Gastroesophageal sphincter (tissue), 4 donors: ENCODE measurements around the gene POLR2F. TPM values are rescaled to one million over a fixed set of nuclear protein-coding genes. Genes with fewer than 3 reads are reported as not detected.
A peak's percentile ranks its signal among the peaks of the same experiment; 100 is the strongest.

Source experiments
- ATAC-seq: fragments of 150-250 bp; one replicate; pipeline ENCODE4 v1.9.1; 2016; ENCODE audit warnings: mild to moderate bottlenecking, moderate library complexity
- H3K27ac ChIP-seq, 4 donors: fragments of 200-600 bp; sonication (generic) in 3 of 4; 1 replicate in 3 of 4; 2 replicates in 1 of 4; pipeline ENCODE4 v1.5.1; 2016 to 2019
- H3K27me3 ChIP-seq: fragments of 200-600 bp; sonication (generic); one replicate; pipeline ENCODE4 v1.5.1; 2019
- H3K36me3 ChIP-seq, 2 donors: fragments of 200-600 bp; sonication (generic); one replicate each; pipeline ENCODE4 v1.5.1; 2019; ENCODE audit warnings: control low read depth in 1 of 2
- H3K4me1 ChIP-seq, 3 donors: fragments of 200-600 bp; sonication (generic); 1 replicate in 2 of 3; 2 replicates in 1 of 3; pipeline ENCODE4 v1.5.1; 2016 to 2019; ENCODE audit warnings: control low read depth in 2 of 3
- H3K4me3 ChIP-seq, 2 donors: fragments of 200-600 bp; sonication (generic); one replicate each; pipeline ENCODE4 v1.5.1; 2019; ENCODE audit warnings: mild to moderate bottlenecking in 1 of 2, moderate library complexity in 1 of 2
- H3K9me3 ChIP-seq, 3 donors: fragments of 200-600 bp; sonication (generic); one replicate each; pipeline ENCODE4 v1.5.1; 2017 to 2019; ENCODE audit warnings: control low read depth in 2 of 3
- EP300 ChIP-seq: sonication (generic); formaldehyde crosslinking; IDR thresholded peaks from one replicate; pipeline ENCODE4 v1.6.1; 2017; ENCODE audit warnings: antibody characterized with exemption, mild to moderate bottlenecking
- POLR2A ChIP-seq, 2 donors: fragments of 450-650 bp; IDR thresholded peaks; one replicate each; pipeline ENCODE4 v1.6.1; 2017; ENCODE audit warnings: antibody characterized with exemption in 2 of 2, mild to moderate bottlenecking in 2 of 2, moderate library complexity in 1 of 2
- POLR2AphosphoS5 ChIP-seq: sonication (generic); formaldehyde crosslinking; IDR thresholded peaks from one replicate; pipeline ENCODE4 v1.6.1; 2017; ENCODE audit warnings: antibody characterized with exemption
- WGBS, 2 donors: methylation state at CpG; one replicate each; pipeline ENCODE4 v1.1.5; 2018; ENCODE audit warnings: low coverage in 1 of 2; 5-methylcytosine and 5-hydroxymethylcytosine counted together
- total RNA-seq, 4 donors: library from RNA; depleted of rRNA; stranded (reverse); fragments of >200 nt; gene quantifications; one replicate each; pipeline ENCODE4 v1.1.0, GENCODE V29; 2016
- TF ChIP-seq, protein P1 (sequence below), 4 experiments: fragments of 200-600 bp in 2 of 4; fragments of 450-650 bp in 2 of 4; sonication (generic) in 1 of 4; IDR thresholded peaks; one replicate each; pipeline ENCODE4 v1.5.1; 2017 to 2019; ENCODE audit warnings: antibody characterized with exemption in 4 of 4, mild to moderate bottlenecking in 2 of 4, moderate library complexity in 2 of 4

The POLR2F gene
- total RNA-seq, 4 donors from 2014 or later, result 41.4 to 79.5 (median 72.0) TPM

DNA sequence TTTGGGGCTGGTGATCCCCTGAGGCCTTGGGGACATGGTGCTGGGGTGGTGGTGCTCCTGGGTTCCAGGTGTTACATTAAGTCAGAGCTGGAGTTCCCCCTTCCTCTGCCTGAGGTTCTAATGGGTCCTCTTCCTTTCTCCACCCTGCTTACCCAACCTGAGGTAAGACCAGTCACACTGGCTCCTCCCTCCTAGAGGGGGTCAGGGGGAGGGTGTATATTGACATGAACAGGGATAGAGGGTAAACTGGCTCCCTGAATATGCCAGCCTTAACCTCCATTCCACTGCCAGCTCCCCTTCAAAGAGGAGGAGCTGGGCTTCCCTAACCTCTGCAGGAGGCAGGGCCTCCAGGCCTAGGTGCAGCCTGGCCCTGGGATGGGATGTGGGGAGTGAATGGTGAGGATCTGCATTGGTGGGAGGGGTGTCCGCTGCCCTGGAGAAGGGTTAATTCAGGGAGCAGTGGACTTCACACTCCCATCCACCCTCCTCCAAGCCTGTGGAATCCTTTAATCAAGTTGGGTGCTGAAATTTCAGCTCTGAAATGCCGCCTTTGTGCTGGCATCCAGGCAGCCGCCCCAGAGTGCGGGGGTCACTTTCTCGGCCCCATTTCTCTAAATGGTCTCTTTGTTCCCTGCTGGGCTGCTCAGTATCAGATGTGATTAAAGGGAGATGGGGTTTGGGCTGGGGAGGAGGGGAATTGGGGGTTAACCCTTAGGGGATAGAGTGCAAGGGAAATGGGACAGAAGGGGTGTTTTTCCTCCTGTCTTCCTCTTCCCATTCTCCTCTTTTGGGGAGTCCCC, 15.2 kb downstream of the POLR2F start:
- Histone ChIP-seq H3K4me3 (no peak overlapping the region), H3K4me1 (peaks cover 0 to 20% (median 0%) of the 10 kb centered on the region in 3 donors), H3K9me3 (no peaks in the 10 kb centered on the region), H3K27ac (peak overlapping the region in 1 of 4 donors; percentile 41), H3K27me3 (no peaks in the 10 kb centered on the region), H3K36me3 (peaks cover 0 to 74% of the 10 kb centered on the region in 2 donors)
- TF ChIP-seq EP300, result no peak
- TF ChIP-seq, protein P1, sequence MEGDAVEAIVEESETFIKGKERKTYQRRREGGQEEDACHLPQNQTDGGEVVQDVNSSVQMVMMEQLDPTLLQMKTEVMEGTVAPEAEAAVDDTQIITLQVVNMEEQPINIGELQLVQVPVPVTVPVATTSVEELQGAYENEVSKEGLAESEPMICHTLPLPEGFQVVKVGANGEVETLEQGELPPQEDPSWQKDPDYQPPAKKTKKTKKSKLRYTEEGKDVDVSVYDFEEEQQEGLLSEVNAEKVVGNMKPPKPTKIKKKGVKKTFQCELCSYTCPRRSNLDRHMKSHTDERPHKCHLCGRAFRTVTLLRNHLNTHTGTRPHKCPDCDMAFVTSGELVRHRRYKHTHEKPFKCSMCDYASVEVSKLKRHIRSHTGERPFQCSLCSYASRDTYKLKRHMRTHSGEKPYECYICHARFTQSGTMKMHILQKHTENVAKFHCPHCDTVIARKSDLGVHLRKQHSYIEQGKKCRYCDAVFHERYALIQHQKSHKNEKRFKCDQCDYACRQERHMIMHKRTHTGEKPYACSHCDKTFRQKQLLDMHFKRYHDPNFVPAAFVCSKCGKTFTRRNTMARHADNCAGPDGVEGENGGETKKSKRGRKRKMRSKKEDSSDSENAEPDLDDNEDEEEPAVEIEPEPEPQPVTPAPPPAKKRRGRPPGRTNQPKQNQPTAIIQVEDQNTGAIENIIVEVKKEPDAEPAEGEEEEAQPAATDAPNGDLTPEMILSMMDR (IDR thresholded peaks at IDR 0.05), result no peak
- TF ChIP-seq POLR2A (IDR thresholded peaks at IDR 0.05), result no peak
- TF ChIP-seq POLR2AphosphoS5, result no peak
- no peak for ATAC-seq
- WGBS, 2 donors, result 80% methylated on average over 2 of the region's 5 CpGs; no CpG with 5 or more reads in 1 of the 2 donors

DNA sequence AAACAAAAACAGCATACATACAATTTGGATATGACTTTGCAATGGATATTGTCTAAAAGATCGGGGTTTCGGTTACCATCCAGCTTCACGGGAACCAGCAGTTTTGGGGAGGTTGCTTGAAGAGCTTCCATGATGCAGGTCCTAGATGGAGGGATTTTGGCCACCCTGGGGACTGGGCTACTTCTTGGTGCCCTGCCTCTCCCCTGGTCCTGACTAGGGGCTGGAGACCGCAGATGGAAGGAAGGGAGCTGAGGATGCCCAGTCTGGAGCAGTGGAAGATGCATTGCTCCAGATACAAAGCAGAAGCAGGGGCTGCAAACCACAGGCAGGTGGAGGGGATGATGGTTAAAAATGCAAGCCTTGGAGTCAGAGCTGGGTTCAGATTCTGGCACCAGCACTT, 17.4 kb downstream of the POLR2F start:
- Histone ChIP-seq H3K27ac (no peak overlapping the region), H3K9me3 (no peaks in the 10 kb centered on the region)
- WGBS, 2 donors, result 81 to 95% methylated on average over 3 to 4 of the region's 4 CpGs

DNA sequence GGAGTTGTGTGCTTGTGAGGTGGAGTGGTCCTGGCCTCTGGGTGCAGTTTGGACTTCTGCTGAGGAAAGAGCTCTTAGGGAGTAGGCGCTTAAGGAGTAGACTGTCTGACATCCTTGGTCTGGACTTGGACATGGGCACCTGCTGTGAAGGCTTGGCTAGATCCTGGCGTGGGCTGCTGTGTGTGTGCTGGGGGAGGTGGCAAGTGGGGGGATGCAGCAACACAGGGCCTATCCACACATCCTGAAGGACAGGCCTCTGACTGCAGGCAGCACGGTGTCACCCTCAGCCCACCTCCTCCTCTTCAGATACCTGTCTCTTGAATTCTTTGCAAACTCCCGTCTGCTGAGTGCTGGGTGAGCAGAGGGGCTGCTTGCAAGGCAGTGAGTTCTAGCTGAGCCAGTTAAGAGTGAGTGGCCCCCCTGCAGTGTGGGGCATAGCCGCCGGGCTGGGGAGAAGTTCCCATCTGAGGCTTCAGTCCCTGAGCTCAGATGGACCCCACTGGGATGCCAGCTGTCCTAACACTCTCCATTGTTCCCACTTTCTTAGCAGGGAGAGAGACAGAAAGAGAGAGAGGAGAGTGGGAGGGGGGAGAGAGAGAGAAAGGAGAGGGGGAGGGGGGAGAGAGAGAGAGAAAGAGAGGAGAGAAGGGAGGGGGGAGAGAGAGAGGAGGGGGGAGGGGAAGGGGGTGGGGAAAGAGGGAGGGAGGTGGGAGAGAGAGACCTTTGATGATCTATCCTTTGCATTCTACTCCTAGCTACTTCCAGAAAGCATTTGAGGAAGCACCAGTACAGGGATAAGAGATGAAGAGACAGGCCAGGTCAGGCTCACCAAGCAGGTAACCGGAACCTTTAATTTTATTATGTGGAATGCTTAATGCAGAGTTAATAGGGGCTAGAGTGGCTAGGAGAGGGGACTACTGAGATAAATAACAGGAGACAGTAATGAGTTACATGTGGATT, 18.3 kb downstream of the POLR2F start:
- Histone ChIP-seq H3K9me3 (no peaks in the 10 kb centered on the region), H3K4me3 (no peak overlapping the region), H3K36me3 (peaks cover 0 to 81% of the 10 kb centered on the region in 2 donors), H3K4me1 (peaks cover 0 to 7% (median 0%) of the 10 kb centered on the region in 3 donors), H3K27ac (no peak overlapping the region), H3K27me3 (no peaks in the 10 kb centered on the region)
- TF ChIP-seq, protein P1 (IDR thresholded peaks at IDR 0.05), result no peak
- TF ChIP-seq POLR2AphosphoS5, result no peak
- TF ChIP-seq EP300, result no peak
- no peak for TF ChIP-seq POLR2A (IDR thresholded peaks at IDR 0.05)
- WGBS, 2 donors, result 49 to 92% methylated on average over 1 to 2 of the region's 7 CpGs
- ATAC-seq, result peak; percentile 22

More for the DNA sequence above, 17.4 kb downstream of the POLR2F start:
- H3K27me3 ChIP-seq, result no peaks in the 10 kb centered on the region
- peaks cover 0 to 81% of the 10 kb centered on the region in 2 donors for H3K36me3 ChIP-seq
- no peak for ATAC-seq
- H3K4me1 ChIP-seq, result peaks cover 0 to 14% (median 0%) of the 10 kb centered on the region in 3 donors
- no peak overlapping the region for H3K4me3 ChIP-seq
- TF ChIP-seq, protein P1 (IDR thresholded peaks at IDR 0.05), result no peak

DNA sequence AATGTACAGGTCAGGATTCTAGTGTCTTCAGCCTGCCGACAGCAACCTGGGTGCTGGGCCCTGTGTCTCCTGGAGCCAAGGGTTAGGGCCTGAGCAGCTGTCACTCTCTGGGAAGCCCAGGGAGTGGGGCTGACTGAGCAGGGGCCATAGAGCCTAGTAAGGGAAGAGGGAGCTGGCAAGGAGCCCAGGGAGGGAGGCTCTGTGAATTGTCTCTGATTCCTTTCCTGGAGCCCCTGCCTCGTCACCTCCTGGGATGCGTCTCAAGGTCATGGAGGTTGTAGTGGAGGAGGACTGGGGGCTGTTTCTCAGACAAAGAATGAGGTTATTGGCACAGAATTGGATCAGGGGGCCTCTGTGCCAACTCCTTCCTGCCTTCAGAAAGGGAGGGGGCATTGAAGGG, 19.0 kb downstream of the POLR2F start:
- peaks cover 0 to 79% of the 10 kb centered on the region in 2 donors for H3K36me3 ChIP-seq
- H3K4me1 ChIP-seq, result peaks cover 0 to 6% (median 0%) of the 10 kb centered on the region in 3 donors
- 33 to 37% methylated on average over 1 to 2 of the region's 3 CpGs for WGBS, 2 donors
- no peak overlapping the region for H3K27ac ChIP-seq
- H3K4me3 ChIP-seq, result no peak overlapping the region
- H3K9me3 ChIP-seq, result no peaks in the 10 kb centered on the region
- H3K27me3 ChIP-seq, result no peaks in the 10 kb centered on the region
- TF ChIP-seq POLR2A (IDR thresholded peaks at IDR 0.05) (no peak), POLR2AphosphoS5 (no peak), EP300 (no peak)
- TF ChIP-seq, protein P1 (IDR thresholded peaks at IDR 0.05), result no peak
- no peak for ATAC-seq
